AG04450 (cell line): Measurements from ENCODE around the gene MIPOL1. TPM values are rescaled to one million over a fixed set of nuclear protein-coding genes. Genes with fewer than 3 reads are reported as not detected.
"Not testable (repeated sequence)": the region's sequence is repeated elsewhere in the genome, so short reads cannot be mapped to it uniquely, and the experiment has no call there.

ENCODE experiments used
- CTCF ChIA-PET: fragments of 300-600, 350-600 bp; formaldehyde crosslinking; extraction: SDS; loops from one replicate; lab custom pipeline; 2022; ENCODE audit warnings: antibody characterized with exemption, inconsistent platforms; lab: Charles Lee
- POLR2A ChIA-PET: fragments of 350-600 bp; formaldehyde crosslinking; extraction: SDS; loops from one replicate; lab custom pipeline; 2021; ENCODE audit warnings: antibody characterized with exemption, inconsistent platforms; lab: Yijun Ruan, JAX
- DNase-seq: peaks from one replicate; pipeline ENCODE4 v3.0.0-alpha.2; 2011; ENCODE audit warnings: low read depth, low spot score
- H3K27ac ChIP-seq: one replicate; pipeline ENCODE4 v1.5.1; 2012; ENCODE audit warnings: low read depth, low read length, control low read depth
- H3K27me3 ChIP-seq: one replicate; pipeline ENCODE4 v1.6.0; 2012; ENCODE audit warnings: low read length; ENCODE audit not compliant: control insufficient read depth, insufficient read depth
- H3K4me3 ChIP-seq: 2 replicates; pipeline ENCODE4 v1.5.1; 2011; ENCODE audit warnings: mild to moderate bottlenecking, low read depth, low read length, control low read depth
- H3K9me3 ChIP-seq: 2 replicates; pipeline ENCODE4 v1.5.1; 2012; ENCODE audit warnings: low read length; ENCODE audit not compliant: control insufficient read depth, insufficient read depth
- polyA plus RNA-seq: library from polyadenylated mRNA; depleted of rRNA; stranded (reverse); fragments of >200 nt; gene quantifications from 2 replicates; pipeline ENCODE4 v1.2.3, GENCODE V29; 2011
- TF ChIP-seq, protein P1 (sequence below): IDR thresholded peaks from 2 replicates; pipeline ENCODE4 v1.5.1; 2011; ENCODE audit warnings: low read depth, low read length, control low read depth, inconsistent platforms

The MIPOL1 gene
- polyA plus RNA-seq, 1 experiment, result 7.0 TPM

- POLR2A ChIA-PET, result interaction anchor here (0.5 to 1.0 kb wide), 2 partner anchors 34 to 59 kb away, joined by 3 to 4 read pairs; partner anchors contain the start of gene SLC25A21
- peak; percentile 38 for DNase-seq
- TF ChIP-seq, protein P1, sequence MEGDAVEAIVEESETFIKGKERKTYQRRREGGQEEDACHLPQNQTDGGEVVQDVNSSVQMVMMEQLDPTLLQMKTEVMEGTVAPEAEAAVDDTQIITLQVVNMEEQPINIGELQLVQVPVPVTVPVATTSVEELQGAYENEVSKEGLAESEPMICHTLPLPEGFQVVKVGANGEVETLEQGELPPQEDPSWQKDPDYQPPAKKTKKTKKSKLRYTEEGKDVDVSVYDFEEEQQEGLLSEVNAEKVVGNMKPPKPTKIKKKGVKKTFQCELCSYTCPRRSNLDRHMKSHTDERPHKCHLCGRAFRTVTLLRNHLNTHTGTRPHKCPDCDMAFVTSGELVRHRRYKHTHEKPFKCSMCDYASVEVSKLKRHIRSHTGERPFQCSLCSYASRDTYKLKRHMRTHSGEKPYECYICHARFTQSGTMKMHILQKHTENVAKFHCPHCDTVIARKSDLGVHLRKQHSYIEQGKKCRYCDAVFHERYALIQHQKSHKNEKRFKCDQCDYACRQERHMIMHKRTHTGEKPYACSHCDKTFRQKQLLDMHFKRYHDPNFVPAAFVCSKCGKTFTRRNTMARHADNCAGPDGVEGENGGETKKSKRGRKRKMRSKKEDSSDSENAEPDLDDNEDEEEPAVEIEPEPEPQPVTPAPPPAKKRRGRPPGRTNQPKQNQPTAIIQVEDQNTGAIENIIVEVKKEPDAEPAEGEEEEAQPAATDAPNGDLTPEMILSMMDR, result peak; percentile 76
- Histone ChIP-seq H3K4me3 (no peak overlapping the region), H3K9me3 (no peaks in the 10 kb centered on the region), H3K27ac (no peak overlapping the region), H3K27me3 (no peaks in the 10 kb centered on the region)
- CTCF ChIA-PET, result interaction anchor here (0.6 to 6.7 kb wide), 57 partner anchors 8 to 1851 kb away, joined by 3 to 86 read pairs (median 4); partner anchors contain the start of genes FOXA1, MIPOL1 and SLC25A21
Measured at GRCh38 chr14:37230551-37231194, 32.9 kb downstream of the MIPOL1 start.

GRCh38 chr14:37232907-37233481 lies 35.3 kb downstream of the MIPOL1 start:
- H3K27me3 ChIP-seq, result no peaks in the 10 kb centered on the region
- H3K27ac ChIP-seq, result no peak overlapping the region
- peak; percentile 20 for DNase-seq
- CTCF ChIA-PET, result interaction anchor here (0.5 to 6.7 kb wide), 29 partner anchors 7 to 679 kb away, joined by 3 to 86 read pairs (median 4); partner anchors contain the start of genes FOXA1 and MIPOL1
- H3K9me3 ChIP-seq, result no peaks in the 10 kb centered on the region
- no peak overlapping the region for H3K4me3 ChIP-seq
- TF ChIP-seq, protein P1, result peak; percentile 79
- POLR2A ChIA-PET, result interaction anchor here (0.6 kb wide), 1 partner anchor 11 kb away, joined by 7 read pairs; no protein-coding TSS in a partner anchor

GRCh38 chr14:37234222-37234621 lies 36.5 kb downstream of the MIPOL1 start:
- POLR2A ChIA-PET, result no interaction called here
- H3K27ac ChIP-seq, result no peak overlapping the region
- H3K27me3 ChIP-seq, result no peaks in the 10 kb centered on the region
- CTCF ChIA-PET, result interaction anchor here (0.6 to 6.7 kb wide), 12 partner anchors 11 to 777 kb away, joined by 3 to 86 read pairs (median 7); partner anchors contain the start of gene MIPOL1
- TF ChIP-seq, protein P1, result no peak
- no peaks in the 10 kb centered on the region for H3K9me3 ChIP-seq
- DNase-seq, result no peak
- H3K4me3 ChIP-seq, result no peak overlapping the region

GRCh38 chr14:37236044-37236443 lies 38.3 kb downstream of the MIPOL1 start:
- H3K27ac ChIP-seq, H3K27me3 ChIP-seq, POLR2A ChIA-PET, H3K4me3 ChIP-seq, H3K9me3 ChIP-seq, DNase-seq: not testable (repeated sequence)
- CTCF ChIA-PET, result interaction anchor here (0.5 to 2.0 kb wide), 3 partner anchors 416 to 639 kb away, joined by 3 to 6 read pairs (median 4); no protein-coding TSS in a partner anchor

DNA sequence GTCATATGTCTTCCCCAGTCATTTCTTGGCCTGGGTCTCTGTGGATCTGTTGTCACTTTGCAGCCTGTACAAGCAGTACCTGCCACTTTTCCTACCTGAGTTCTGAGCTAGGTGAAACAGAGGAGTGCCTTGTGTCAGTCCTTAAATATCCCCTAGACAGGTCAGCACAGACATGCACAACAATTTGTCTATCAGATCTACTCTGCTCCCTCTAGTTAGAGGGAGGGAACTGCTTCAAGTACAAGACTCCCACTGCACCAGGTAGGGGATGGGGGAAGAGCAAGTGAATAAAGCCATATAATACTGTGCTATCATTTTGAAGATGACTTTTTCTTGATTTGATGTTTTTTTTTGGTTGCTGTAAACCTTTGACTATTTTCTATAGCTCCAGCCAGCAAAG lies 39.4 kb downstream of the MIPOL1 start:
- no peak for DNase-seq
- Histone ChIP-seq H3K9me3 (no peaks in the 10 kb centered on the region), H3K4me3 (no peak overlapping the region), H3K27ac (no peak overlapping the region), H3K27me3 (no peaks in the 10 kb centered on the region)
- TF ChIP-seq, protein P1, result no peak
- POLR2A ChIA-PET, result no interaction called here
- CTCF ChIA-PET, result interaction anchor here (1.9 to 2.0 kb wide), 2 partner anchors 9 to 638 kb away, joined by 6 to 13 read pairs; no protein-coding TSS in a partner anchor
